ENCODE results near the gene ZNF691.
"Not testable (repeated sequence)": the region's sequence is repeated elsewhere in the genome, so short reads cannot be mapped to it uniquely, and the experiment has no call there.

The ZNF691 gene

DNA sequence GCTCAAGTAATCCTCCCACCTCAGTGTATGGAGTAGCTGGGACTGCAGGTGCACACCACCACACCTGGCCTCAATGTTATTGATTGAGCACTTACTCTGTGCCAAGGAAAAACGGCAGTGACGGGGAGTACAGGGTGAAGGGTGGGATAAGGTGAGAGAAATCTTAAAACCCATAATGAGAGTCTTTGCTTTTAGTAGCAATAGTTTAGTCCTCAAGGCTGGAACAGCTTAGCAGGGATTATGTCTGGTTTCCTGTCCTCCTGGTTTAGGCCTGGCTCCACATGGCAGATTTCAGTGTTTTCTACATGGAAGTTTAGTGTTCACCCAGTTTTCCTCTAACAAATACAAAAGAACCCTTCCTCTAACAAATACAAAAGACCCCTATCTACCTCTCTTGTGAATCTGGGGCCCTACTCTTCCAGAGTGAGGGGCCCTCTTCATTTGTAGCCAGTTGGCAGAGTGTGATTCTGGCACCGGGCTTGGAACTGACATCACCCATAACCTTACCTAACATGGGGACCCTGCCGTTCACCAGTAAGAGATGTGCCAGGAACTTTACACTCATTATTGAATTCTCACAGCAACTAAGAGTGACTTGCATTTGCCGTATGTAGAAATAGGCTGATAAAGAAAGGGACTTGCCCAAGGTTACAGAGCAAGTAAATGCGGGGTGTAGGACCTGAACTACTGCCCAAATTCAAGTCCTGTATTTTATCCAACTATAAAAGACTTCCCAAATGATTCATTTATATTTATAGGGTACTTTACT, 6.9 kb downstream of the ZNF691 start:
- in situ Hi-C loops (cut with MboI; ENCODE audit: low sequenced_read_pairs): no loop called here

DNA sequence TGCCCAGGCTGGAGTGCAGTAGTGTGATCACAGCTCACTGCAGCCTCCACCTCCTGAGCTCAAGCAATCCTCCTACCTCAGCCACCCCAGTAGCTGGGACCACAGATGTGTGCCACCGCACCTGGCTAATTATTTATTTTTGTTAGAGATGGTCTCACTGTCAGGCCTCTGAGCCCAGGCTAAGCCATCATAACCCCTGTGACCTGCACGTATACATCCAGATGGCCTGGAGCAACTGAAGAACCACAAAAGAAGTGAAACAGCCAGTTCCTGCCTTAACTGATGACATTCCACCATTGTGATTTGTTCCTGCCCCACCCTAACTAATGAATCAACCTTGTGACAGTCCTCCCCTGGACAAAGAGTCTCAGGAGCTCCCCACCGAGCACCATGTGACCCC, 10.1 kb downstream of the ZNF691 start:
- in situ Hi-C loops (cut with MboI; ENCODE audit: low sequenced_read_pairs): not testable (repeated sequence)

DNA sequence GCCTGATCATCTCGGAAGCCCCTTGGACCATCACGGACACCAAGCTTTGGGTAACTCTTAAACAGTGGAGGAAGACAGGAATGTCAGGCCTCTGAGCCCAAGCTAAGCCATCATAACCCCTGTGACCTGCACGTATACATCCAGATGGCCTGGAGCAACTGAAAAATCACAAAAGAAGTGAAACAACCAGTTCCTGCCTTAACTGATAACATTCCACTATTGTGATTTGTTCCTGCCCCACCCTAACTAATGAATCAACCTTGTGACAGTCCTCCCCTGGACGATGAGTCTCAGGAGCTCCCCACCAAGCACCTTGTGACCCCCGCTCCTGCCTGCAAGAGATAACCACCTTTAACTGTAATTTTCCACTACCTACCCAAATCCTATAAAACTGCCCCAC, 13.0 kb downstream of the ZNF691 start:
- in situ Hi-C loops (cut with MboI; ENCODE audit: low sequenced_read_pairs): not testable (repeated sequence)

DNA sequence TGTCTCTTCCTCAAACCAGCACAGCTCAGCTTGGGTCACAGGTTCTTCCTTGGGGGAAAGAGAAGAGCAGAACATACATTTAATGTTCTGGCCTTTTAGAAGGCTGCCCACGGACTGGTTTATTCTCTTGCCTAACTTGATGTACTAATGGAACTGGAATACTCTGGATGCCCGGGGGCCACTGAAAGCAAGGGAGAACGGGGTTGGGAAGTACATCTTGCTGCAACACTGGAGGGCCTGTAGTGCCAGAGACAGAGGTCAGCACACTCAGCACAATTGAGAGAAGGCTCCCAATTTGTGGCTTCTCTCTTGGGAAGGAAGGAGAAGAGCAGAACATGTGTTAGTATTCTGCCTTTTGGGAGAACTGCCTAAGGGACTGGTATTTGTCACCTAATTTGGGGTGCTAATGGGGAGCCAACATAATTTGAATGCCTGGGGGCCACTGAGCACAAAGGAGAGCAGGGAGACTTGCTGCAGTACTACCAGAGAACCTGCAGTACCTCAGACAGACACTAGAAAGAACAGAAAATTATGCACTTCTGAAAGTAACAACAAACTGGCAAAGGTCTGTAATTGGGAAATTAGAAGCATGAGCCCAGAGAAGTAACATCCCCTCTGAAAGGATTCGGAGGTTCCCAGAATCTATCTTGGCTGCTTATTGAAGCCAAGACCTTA, 14.1 kb downstream of the ZNF691 start:
- in situ Hi-C loops (cut with MboI; ENCODE audit: low sequenced_read_pairs): no loop called here

DNA sequence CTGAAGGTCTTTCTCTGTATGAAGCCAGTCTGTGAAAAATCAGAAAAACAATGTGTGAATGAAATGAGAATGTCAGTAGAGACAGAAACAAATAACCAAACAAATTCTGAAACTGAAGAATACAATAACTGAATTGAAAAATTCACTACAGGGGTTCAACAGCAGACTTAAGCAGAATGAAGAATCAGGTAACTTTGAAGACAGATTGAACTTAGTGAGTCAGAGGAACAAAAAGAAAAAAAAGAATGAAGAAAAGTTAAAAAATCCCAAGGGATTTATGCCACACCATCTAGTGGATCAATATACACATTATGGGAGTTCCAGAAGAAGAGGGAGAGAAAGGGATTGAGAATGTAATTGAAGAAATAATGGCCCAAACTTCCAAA, 14.6 kb downstream of the ZNF691 start:
- in situ Hi-C loops (cut with MboI; ENCODE audit: low sequenced_read_pairs): no loop called here

DNA sequence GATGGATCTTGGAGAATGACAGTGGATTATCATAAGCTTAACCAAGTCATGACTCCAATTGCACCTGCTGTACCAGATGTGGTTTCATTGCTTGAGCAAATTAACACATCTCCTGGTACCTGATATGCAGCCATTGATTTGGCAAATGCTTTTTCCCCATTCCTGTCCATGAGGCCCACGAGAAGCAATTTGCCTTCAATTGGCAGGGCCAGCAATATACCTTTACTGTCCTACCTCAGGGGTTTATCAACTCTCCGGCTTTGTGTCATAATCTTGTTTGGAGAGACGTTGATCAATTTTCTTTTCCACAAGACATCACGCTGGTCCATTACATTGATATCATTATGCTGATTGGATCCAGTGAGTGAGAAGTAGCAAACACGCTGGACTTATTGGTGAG, 20.1 kb downstream of the ZNF691 start:
- in situ Hi-C loops (cut with MboI; ENCODE audit: low sequenced_read_pairs): no loop called here

DNA sequence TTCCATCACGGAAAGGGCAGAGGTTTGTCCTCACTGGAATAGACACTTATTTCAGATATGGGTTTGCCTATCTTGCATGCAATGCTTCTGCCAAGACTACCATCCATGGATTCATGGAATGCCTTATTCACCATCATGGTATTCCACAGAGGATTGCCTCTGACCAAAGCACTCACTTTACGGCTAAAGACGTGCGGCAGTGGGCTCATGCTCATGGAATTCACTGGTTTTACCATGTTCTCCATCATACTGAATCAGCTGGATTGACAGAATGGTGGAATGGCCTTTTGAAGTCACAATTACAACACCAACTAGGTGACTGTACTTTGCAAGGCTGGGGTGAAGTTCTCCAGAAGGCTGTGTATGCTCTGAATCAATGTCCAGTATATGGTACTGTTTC, 22.1 kb downstream of the ZNF691 start:
- in situ Hi-C loops (cut with MboI; ENCODE audit: low sequenced_read_pairs): not testable (repeated sequence)

DNA sequence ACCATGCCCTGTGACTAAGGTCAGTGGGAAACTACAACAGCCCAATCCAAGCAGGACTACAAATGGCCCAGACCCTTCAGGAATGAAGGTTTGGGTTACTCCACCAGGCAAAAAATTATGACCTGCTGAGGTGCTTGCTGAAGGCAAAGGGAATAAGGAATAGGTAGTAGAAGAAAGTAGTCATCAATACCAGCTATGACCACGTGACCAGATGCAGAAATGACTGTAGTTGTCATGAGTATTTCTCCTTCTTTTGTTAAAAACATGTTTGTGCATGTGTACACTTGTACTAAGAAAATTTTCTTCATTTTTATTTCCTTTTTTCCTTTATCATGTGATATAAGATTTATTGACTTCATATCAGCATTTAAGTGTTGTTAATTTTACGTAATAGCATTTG, 22.8 kb downstream of the ZNF691 start:
- in situ Hi-C loops (cut with MboI; ENCODE audit: low sequenced_read_pairs): not testable (repeated sequence)

DNA sequence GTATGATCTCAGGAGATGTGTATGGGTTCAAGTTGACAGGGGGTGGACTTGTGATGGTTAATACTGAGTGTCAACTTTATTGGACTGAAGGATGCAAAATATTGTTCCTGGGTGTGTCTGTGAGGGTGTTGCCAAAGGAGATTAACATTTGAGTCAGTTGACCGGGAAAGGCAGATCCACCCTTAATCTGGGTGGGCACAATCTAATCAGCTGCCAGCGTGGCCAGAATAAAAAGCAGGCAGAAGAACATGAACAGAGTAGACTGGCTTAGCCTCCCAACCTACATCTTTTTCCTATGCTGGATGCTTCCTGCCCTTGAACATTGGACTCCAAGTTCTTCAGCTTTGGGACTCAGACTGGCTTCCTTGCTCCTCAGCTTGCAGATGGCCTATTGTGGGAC, 23.3 kb downstream of the ZNF691 start:
- in situ Hi-C loops (cut with MboI; ENCODE audit: low sequenced_read_pairs): not testable (repeated sequence)

DNA sequence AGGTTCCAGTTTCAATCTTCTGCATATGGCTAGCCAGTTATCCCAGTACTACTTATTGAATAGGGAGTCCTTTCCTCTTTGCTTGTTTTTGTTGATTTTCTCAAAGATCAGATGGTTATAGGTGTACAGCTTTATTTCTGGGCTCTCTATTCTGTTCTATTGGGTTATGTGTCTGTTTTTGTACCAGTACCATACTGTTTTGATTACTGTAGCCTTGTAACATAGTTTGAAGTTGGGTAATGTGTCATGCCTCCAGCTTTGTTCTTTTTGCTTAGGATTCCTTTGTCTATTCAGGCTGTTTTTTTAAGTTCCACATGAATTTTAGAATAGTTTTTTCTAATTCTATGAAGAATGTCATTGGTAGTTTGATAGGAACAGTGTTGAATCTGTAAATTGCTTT, 26.7 kb downstream of the ZNF691 start:
- in situ Hi-C loops (cut with MboI; ENCODE audit: low sequenced_read_pairs): not testable (repeated sequence)

DNA sequence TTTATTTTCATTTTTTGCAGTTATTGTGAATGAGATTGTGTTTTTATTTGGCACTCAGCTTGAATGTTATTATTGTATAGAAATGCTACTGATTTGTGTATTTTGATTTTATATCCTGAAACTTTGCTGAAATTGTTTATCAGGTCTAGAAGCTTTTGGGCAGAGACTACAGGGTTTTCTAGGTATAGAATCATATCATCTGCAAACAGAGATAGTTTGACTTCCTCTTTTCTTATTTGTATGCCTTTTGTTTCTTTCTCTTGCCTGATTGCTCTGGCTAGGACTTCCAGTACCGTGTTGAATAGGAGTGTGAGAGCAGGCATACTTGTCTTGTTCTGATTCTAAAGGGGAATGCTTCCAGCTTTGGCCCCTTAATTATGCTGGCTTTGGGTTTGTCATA, 27.3 kb downstream of the ZNF691 start:
- in situ Hi-C loops (cut with MboI; ENCODE audit: low sequenced_read_pairs): no loop called here

DNA sequence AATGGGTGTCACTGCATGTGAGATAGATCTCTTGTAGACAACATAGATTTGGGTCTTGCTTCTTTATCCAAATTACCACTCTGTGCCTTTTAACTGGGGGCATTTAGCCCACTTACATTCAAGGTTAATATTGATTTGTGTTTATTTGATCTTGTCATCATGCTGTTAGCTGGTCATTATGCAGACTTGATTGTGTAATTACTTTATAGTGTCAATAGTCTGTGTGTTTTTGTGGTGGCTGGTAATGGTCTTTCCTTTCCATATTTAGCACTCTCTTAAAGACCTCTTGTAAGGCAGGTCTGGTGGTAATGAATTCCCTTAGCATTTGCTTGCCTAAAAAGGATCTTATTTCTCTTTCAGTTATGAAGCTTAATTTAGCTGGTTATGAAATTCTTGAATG, 29.6 kb downstream of the ZNF691 start:
- in situ Hi-C loops (cut with MboI; ENCODE audit: low sequenced_read_pairs): no loop called here

DNA sequence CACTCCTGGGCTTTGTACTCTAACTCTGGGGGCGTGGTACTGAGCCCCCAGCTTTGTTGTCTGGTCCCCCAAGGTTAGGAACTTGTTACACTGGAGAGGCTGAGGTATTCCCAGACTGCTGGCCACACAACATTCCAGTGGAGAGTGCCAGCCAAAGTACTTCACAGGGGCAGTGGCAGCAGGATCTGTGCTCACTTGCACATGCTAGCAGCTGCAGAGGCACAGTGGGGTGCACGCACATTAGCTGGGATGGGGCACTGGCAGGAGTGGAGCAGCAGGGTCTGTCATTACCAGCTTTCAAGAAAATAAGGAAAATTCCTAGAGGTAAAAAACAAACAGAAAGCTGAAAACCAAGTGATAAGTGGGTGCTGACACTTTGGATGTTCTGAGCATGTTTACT, 31.0 kb downstream of the ZNF691 start:
- in situ Hi-C loops (cut with MboI; ENCODE audit: low sequenced_read_pairs): no loop called here

DNA sequence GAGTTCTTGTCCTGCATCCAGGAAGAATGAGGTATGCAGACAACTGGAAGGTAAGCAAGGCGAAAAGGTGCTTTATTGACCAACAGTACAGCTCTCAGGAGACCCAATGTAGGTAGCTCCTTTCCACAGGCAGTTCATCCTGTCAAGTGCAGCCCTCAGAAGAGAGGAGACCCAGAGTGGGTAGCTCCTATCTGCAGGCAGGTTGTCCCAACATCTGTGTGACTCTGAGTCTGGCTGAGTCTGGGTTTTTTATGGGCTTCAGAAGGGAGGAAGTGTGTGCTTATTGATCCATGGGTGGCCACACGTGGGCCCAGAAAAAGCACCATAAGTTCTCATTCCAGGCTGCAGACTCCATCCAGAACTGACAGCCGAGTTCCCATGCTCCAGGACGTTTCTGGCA, 34.0 kb downstream of the ZNF691 start:
- in situ Hi-C loops (cut with MboI; ENCODE audit: low sequenced_read_pairs): no loop called here

DNA sequence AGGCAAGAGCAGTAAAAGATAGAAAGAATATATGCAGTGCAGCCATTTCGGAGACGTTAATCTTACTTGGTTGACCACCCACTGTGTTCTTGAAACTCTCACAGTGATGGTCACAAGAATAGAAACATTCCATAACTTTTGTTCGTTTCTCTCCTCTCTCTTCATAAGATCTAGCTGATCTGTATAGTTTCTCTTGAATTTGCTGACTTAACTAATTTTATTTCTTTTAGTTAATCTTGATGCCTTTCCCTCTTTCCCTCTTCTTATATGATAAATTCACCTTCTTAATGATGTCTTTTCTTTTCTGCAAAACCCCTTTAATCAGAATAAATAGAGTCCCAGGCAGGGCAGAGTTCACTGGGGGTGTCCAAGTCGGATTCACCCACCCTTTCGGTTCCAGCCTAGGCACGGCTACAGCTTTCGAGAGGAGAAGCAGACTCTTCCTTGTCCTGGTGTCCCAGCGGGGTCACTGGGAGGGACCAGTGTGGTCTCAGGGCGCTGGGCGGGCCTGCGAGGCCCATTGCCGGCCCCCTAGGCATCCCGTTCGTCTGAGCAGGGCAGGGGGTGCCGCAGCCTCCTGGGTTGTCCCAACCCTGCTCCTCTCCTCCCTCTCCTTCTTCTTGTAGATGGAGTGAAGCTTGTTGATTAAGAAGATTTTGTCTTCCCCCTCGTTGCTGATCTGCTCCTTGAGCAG, 39.8 kb downstream of the ZNF691 start:
- in situ Hi-C loops (cut with MboI; ENCODE audit: low sequenced_read_pairs): no loop called here

DNA sequence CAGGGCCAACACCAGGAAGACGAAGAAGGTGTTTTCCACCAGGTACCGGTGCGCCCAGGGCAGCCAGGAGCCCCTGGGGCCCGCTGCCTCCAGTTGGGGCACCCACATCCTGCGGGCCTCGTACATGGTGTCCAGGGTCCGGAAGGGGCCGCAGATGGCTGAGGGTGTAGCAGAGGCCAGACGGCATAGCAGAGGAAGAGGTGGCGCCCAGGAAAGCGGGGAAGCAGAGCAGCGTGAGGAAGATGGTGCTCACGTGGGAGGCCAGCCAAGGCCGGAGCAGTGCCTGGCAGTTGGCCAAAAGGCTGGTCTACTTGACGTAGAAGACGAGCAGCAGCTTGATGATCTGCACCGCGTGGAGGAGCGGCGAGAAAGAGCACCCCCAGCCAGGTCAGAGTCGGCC, 40.4 kb downstream of the ZNF691 start:
- in situ Hi-C loops (cut with MboI; ENCODE audit: low sequenced_read_pairs): no loop called here

DNA sequence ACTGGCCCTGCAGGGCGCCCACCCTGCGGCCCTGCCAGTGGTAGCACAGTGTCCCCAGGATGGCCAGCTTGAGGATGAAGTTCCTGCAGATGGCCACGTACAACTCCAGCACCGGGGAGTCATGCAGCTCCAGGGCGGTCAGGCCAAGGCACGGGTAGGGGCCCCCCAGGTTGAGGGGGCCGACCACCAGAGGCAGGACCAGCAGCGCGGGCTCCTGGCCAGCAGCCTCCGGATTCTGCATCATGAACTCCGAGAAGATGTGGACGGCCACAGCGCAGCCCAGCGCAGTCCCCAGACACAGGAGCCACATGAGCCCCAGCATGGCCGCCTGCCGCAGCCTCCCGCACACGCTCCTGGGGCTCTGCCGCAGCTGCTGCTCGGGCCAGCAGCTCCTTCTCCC, 41.0 kb downstream of the ZNF691 start:
- in situ Hi-C loops (cut with MboI; ENCODE audit: low sequenced_read_pairs): no loop called here

DNA sequence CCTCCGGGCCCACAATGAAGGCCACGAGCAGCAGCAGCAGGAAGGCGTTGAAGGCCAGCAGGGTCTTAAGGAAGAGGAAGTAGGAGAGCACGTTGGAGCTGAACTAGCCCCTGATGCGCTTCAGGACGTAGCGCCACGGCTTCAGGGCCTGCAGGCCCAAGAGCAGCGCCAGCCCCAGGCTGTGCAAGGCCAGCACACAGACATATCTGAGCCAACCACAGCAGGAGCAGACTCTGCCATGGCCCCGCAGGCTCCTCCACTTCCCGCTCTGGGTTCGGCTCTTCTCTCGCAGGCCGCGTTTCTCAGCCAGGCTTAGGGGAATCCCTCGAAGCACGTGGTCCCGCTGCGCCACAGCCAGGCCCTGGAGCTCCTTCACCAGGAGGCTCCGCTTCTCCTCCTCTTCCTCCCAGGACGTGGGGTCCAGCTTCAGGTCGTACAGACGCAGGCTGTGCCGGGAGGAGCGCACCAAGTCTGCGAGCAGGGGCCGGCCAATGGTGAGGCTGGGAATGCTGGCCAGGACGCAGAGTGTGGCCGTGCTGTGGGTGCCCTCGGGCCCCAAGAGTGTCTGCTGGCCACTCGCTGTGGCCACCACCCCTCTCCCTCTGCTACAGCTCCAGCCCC, 41.7 kb downstream of the ZNF691 start:
- in situ Hi-C loops (cut with MboI; ENCODE audit: low sequenced_read_pairs): no loop called here

DNA sequence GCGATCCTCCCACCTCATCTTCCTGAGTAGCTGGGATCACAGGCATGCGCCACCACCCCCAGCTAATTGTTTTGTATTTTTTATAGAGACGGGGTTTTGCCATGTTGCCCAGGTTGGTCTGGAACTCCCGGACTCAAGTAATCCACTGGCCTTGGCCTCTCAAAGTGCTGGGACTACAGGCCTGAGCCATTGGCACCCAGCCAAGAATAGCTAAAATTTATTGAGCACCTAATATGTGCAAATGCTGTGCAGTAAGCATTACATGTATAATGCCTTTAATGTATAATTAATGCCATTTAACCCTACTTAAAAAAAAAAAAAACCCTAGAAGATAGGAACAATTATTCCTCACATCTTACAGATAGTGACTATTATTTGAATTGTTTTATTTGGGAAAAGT, 42.9 kb downstream of the ZNF691 start:
- in situ Hi-C loops (cut with MboI; ENCODE audit: low sequenced_read_pairs): no loop called here

DNA sequence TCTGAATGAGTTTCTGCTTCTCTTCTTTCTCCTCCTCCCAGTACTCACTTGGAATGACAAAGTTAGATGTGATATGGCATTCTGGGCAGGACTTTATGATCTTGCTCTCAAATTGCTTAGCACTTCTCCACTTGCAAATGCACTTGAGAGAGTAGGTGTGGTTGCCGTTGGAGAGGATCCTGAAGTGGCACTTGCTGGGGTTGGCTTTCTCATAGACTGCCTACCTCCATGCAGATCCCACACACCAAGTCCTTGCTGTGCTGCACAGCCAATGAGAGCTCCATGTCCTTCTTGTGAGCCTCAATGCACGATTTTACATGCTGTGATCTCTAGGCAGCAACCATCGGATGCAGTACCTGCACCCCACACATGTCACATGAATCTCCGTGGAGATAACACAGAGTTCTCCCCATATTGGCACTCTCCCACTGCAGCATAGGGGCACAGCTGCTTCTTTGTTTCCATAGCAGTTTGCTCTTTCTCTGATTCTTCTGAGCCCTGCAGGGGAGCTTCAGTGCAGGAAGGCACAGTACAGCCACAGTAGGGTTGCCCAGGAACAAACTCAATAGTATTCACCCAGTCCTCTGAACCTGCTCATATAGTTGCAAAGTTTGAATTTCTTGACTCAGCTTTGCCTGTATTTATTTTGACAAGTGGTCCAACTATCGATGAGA, 45.2 kb downstream of the ZNF691 start:
- in situ Hi-C loops (cut with MboI; ENCODE audit: low sequenced_read_pairs): no loop called here

DNA sequence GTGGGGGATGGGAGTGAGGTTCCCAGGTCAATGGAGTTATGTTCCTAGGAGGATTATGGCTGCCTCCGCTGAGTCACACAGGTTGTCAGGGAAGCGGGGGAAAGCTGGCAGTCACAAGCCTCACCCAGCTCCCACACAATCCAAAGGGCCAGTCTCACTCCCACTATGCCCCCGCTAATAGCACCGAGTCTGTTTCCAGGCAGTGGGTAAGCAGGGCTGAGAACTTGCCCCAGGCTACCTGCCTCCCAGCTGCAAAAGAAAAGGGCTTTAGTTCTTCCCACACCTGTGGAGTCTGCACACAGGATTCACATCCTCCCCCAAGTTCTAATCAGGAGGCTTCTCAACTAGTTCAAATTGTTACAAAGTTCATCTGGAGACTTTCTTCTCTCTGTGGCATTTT, 53.5 kb downstream of the ZNF691 start:
- in situ Hi-C loops (cut with MboI; ENCODE audit: low sequenced_read_pairs): not testable (repeated sequence)
